ENCODE results near the gene TTLL1.

The TTLL1 gene

DNA sequence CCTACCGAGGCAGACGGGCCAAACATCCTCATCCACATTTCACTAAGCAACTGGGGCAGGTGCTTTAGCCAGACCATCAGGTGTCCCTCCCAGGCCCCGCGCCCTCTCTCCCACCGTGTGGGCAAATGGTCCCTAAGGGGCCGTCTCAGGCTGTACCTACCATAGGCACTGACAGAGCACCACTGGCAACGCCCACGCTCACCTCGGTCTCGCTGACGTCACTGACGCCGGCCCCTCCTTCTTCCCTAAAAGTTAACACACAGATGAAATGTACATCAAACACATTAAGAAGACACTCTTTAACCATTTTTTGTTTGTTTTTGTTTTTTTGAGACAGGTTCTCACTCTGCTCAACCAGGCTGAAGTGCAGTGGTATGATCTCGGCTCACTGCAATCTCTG is 9.4 kb downstream of the TTLL1 start:
- Histone ChIP-seq H3F3A (ENCODE audit: insufficient read depth, low read length) (no peaks in the 10 kb centered on the region; the same call in 1 of the 2 replicates), H3K9ac (ENCODE audit: low read length) (no peak overlapping the region), H3K79me2 (ENCODE audit: insufficient read depth, low read length) (no peaks in the 10 kb centered on the region), H3K9me3 (ENCODE audit: low read length) (no peaks in the 10 kb centered on the region), H3K4me3 (ENCODE audit: low read depth, low read length, poor library complexity, severe bottlenecking) (no peak overlapping the region), H3K9me2 (ENCODE audit: low read depth, low read length) (no peaks in the 10 kb centered on the region), H3K36me3 (ENCODE audit: insufficient read depth, low read length) (no peaks in the 10 kb centered on the region), H2AFZ (ENCODE audit: low read length) (no peak overlapping the region), H4K20me1 (ENCODE audit: insufficient read depth, low read length) (no peaks in the 10 kb centered on the region), H3K4me1 (ENCODE audit: insufficient read depth, low read length, severe bottlenecking) (no peaks in the 10 kb centered on the region), H3K27ac (ENCODE audit: low read depth, low read length, poor library complexity, severe bottlenecking) (no peak overlapping the region), H3K27me3 (ENCODE audit: insufficient read depth, low read length) (no peaks in the 10 kb centered on the region), H3K4me2 (ENCODE audit: low read length) (no peak overlapping the region)
- TF ChIP-seq, protein P1, sequence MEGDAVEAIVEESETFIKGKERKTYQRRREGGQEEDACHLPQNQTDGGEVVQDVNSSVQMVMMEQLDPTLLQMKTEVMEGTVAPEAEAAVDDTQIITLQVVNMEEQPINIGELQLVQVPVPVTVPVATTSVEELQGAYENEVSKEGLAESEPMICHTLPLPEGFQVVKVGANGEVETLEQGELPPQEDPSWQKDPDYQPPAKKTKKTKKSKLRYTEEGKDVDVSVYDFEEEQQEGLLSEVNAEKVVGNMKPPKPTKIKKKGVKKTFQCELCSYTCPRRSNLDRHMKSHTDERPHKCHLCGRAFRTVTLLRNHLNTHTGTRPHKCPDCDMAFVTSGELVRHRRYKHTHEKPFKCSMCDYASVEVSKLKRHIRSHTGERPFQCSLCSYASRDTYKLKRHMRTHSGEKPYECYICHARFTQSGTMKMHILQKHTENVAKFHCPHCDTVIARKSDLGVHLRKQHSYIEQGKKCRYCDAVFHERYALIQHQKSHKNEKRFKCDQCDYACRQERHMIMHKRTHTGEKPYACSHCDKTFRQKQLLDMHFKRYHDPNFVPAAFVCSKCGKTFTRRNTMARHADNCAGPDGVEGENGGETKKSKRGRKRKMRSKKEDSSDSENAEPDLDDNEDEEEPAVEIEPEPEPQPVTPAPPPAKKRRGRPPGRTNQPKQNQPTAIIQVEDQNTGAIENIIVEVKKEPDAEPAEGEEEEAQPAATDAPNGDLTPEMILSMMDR (IDR thresholded peaks at IDR 0.05; ENCODE audit: low read length) = no peak
- no peak for TF ChIP-seq EZH2 (IDR thresholded peaks at IDR 0.05; ENCODE audit: borderline replicate concordance, low read length)

DNA sequence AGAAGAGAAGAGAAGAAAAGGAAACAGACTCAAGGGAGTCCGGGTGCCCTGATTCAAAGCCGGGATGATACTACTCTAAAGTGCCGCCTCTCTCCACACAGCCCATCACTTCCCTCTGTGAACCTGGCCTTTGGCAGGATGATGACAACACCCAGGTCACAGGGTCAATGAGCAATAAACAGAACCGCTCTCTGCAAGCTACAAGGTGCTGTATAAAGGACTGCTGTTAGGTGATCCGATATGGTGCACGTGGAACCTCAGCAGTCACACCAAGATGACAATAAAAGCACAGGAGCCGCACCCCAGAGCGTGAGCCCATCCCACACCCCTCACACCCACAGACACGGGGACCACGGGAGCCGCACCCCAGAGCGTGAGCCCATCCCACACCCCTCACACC is 10.7 kb downstream of the TTLL1 start:
- Histone ChIP-seq H3K9me2 (ENCODE audit: low read depth, low read length) (no peaks in the 10 kb centered on the region), H3K27me3 (ENCODE audit: insufficient read depth, low read length) (no peaks in the 10 kb centered on the region), H3K4me3 (ENCODE audit: low read depth, low read length, poor library complexity, severe bottlenecking) (no peak overlapping the region), H4K20me1 (ENCODE audit: insufficient read depth, low read length) (no peaks in the 10 kb centered on the region), H3K9ac (ENCODE audit: low read length) (no peak overlapping the region), H2AFZ (ENCODE audit: low read length) (no peak overlapping the region), H3K79me2 (ENCODE audit: insufficient read depth, low read length) (no peaks in the 10 kb centered on the region), H3F3A (ENCODE audit: insufficient read depth, low read length) (no peaks in the 10 kb centered on the region), H3K36me3 (ENCODE audit: insufficient read depth, low read length) (no peaks in the 10 kb centered on the region), H3K27ac (ENCODE audit: low read depth, low read length, poor library complexity, severe bottlenecking) (no peak overlapping the region), H3K9me3 (ENCODE audit: low read length) (no peaks in the 10 kb centered on the region), H3K4me2 (ENCODE audit: low read length) (no peak overlapping the region), H3K4me1 (ENCODE audit: insufficient read depth, low read length, severe bottlenecking) (no peaks in the 10 kb centered on the region)
- TF ChIP-seq, protein P1 (IDR thresholded peaks at IDR 0.05; ENCODE audit: low read length) = no peak
- no peak for TF ChIP-seq EZH2 (IDR thresholded peaks at IDR 0.05; ENCODE audit: borderline replicate concordance, low read length)

DNA sequence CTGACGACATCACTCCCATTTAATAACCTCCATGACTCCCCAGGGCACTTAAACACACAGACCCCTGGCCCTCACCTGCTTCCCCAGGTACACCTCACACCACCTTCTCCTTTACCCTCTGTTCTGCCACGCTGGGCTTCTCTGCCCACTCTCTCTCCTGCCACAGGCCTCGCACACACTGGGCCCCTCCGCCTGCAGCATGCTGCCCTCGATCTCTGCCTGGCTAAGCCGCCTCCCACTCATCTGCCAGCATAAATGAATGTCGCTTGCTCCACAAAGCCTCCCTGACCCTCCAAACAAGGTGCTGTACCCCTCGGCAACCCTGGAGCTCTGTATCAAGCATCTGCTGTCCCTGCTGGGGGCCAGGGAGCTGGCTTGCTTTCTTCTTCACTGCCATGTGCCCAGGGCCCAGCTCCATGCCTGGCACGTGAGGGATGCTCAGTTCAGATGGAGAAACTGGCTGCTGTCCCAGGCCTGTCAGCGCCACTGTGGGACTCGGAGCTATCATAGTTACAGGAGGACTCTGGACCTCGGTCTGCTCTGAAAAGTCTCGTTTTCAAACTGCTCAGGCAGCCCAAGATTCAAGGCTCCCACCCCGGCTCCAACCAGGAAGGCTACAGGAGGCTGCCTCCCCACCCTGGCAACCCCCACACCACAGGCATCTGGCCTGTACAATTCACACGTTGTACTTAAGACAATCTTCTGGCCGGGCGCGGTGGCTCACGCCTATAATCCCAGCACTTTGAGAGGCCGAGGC is 11.9 kb downstream of the TTLL1 start:
- H3F3A ChIP-seq (ENCODE audit: insufficient read depth, low read length) = no peaks in the 10 kb centered on the region
- no peak overlapping the region for H3K9ac ChIP-seq (ENCODE audit: low read length)
- no peaks in the 10 kb centered on the region for H3K36me3 ChIP-seq (ENCODE audit: insufficient read depth, low read length)
- no peaks in the 10 kb centered on the region for H3K9me3 ChIP-seq (ENCODE audit: low read length)
- no peaks in the 10 kb centered on the region for H3K79me2 ChIP-seq (ENCODE audit: insufficient read depth, low read length)
- H3K27me3 ChIP-seq (ENCODE audit: insufficient read depth, low read length) = no peaks in the 10 kb centered on the region
- H3K4me2 ChIP-seq (ENCODE audit: low read length) = no peak overlapping the region
- H4K20me1 ChIP-seq (ENCODE audit: insufficient read depth, low read length) = no peaks in the 10 kb centered on the region
- H3K4me1 ChIP-seq (ENCODE audit: insufficient read depth, low read length, severe bottlenecking) = no peaks in the 10 kb centered on the region
- TF ChIP-seq EZH2 (IDR thresholded peaks at IDR 0.05; ENCODE audit: borderline replicate concordance, low read length) = no peak
- TF ChIP-seq, protein P1 (IDR thresholded peaks at IDR 0.05; ENCODE audit: low read length) = no peak
- H2AFZ ChIP-seq (ENCODE audit: low read length) = no peak overlapping the region
- H3K4me3 ChIP-seq (ENCODE audit: low read depth, low read length, poor library complexity, severe bottlenecking) = no peak overlapping the region
- no peaks in the 10 kb centered on the region for H3K9me2 ChIP-seq (ENCODE audit: low read depth, low read length)
- no peak overlapping the region for H3K27ac ChIP-seq (ENCODE audit: low read depth, low read length, poor library complexity, severe bottlenecking)

Data from OCI-LY1 (cell line).